HPDE6-E6E7 (cell line): Measurements from ENCODE around the gene SLC36A4.
"Not testable (repeated sequence)": the region's sequence is repeated elsewhere in the genome, so short reads cannot be mapped to it uniquely, and the experiment has no call there.

Experiments
- DNase-seq: peaks from one replicate; pipeline ENCODE4 v3.0.0; 2011; ENCODE audit warnings: missing footprints; ENCODE audit errors: extremely low spot score

The SLC36A4 gene

DNA sequence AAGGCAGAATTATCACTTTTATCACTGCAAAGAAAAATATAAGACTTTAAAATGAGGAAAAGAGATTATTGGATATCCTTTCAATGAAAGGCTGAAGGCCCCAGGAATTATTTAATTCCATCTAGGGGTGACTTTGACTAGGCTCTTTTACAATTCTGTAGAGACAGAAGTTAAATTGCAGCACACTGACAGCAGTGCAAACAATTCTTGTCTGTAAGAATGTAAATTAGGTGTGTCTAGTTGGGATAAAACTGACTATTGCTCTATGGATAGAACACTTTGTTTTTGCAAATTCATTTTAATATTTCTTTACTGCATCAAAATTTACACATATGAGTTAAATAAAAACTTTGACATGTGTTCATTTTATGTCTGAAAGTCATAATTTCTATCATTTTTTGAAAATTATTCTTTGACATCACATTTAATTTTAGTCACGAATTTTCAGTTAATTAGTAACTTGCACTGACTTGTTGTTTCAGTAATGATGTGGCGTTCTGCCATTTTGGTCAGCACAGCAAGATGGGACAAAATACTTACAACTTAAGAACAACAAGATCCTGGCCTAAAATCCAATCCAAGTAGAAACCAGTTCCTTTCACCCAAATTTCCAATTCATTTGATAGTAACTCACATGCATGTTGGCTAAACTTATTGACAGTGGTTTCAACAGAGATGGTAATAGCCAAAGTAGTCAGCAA is 75.1 kb downstream of the SLC36A4 start:
- DNase-seq, result no peak

DNA sequence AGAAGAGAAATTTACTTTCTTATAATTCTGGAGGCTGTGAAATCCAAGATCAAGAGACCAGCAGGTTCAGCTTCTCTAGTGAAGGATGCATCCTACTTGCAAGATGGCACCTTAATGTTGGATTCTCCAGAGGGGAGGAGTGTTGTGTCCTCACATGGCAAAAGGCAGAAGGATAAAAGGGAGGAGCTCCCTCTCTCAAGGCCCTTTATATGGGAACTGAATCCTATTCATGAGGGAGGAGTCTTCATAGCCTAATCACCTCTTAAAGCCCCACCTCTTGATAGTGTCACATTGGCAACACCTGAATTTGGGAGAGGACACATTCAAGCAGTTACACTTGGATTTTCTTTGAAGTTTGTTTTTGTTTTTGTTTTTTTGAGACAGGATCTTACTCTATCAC is 79.5 kb downstream of the SLC36A4 start:
- DNase-seq, result no peak

DNA sequence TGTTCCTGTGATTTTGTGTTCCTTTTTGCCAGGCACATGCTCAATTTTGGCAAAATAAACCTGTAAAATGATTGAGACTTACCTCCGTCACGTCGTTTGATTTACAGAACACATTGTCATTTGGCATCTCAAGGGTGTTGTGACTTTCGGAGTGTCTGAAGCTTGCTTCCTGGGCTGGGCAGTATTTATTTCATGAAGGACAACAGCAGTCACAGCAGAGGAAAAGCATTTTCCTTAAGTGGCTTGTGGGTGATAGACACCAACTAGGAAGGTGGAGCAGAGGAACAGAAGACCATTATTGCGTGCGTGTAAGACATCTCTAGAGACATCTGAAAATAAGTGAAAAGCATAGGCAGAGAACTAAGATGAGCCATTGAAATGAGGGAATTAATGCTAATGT is 80.2 kb downstream of the SLC36A4 start:
- DNase-seq, result no peak

DNA sequence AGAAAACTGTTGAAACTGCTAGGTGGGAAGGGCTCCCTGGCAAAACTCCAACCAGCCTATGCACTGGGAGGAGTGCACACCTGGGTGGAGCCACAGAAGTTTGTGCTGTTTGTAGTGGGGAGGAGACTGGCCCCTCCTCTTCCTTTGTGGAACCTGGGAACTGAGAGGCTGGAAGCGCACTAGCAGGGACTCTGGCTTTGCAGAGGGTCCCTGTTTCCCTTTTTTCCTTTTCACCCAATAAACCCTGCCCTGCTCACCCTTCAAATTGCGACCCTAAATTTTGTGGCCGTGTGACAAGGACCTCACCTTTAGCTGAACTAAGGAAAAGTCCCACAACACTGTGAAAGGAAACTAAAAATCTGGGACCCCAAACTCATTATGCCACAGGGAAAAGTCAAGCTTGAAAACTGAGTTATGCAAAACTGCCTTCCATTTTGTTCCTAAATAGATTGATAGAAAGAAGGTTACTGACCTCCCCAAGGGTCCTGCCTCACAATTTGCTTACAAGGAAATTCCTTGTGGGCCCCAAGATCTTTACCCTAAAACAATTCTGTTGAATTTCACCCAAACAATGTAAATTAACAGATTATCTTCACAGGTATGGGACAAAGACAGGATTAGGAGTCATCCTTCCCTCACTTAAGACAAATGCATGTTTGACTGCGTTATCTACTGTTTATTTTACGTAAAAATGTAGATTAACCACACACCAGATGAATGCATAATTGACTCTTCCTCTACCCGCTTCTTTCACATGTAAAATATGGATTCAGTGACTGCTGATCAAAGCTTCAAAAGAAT is 81.0 kb downstream of the SLC36A4 start:
- no peak for DNase-seq

DNA sequence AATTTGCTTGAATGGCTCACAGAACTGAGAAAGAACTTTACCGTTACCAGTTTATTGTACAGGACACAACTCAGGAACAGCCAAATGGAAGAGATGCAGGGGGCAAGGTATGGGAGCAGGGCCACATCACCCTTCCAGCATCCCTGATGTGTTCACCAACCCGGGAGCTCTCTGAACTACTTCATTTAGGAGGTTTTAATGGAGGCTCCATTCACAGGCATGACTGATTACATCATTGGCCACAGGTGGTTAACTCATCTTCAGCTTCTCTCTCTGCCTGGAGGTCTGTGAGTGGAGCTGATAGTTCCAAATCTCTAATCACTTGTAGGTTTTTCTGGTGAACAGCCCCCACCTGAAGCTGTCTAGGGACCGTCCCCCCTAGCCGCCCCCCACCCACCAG is 83.5 kb downstream of the SLC36A4 start:
- DNase-seq, result no peak

DNA sequence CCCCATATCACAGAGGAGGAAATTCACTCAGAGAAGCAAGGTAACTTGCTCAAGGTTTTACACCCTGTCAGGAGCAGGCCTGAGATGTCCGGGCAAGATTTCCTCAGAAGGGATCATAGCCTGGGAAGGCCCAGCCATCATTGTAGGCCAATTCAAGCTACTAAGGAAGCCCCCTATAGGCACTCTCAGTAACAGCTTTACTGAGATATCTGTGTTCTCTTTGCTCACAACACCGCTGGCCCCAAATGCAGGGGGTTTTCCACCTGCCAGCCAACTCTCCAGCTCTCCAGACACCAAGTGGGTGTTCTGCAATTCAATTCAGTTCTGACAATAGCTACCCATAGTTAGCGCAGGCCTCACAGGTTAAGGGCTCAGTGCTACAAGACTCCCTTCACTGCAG is 84.0 kb downstream of the SLC36A4 start:
- no peak for DNase-seq

DNA sequence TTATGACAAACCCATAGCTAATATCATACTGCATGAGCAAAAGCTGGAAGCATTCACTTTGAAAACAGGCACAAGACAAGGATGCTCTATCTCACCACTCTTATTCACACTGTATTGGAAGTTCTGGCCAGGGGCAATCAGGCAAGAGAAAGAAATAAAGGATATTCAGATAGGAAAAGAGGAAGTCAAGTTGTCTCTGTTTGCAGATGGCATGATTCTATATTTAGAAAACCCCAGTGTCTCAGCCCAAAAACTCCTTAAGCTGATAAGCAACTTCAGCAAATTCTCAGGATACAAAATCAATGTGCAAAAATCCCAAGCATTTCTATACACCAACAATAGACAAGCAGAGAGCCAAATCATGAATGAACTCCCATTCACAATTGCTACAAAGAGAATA is 86.6 kb downstream of the SLC36A4 start:
- not testable (repeated sequence) for DNase-seq

DNA sequence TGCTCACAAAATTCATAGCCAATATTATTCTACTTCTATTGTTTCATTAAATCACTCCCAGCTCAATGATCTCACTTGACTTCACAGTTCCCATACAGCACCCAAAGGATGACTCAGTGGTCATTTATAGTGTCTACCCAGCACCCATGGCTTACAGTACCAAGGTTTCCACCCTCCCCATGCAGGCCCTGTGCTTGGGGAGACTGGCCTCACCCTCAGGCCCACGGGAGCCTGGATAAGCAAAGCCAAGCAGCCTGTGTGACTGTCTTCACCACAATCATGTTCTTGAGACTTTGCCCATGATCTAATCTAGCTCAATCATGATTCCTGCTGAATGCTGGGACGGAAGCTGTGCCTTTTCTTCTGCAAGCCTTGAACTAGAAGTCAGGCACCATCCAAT is 97.6 kb downstream of the SLC36A4 start:
- DNase-seq, result no peak

DNA sequence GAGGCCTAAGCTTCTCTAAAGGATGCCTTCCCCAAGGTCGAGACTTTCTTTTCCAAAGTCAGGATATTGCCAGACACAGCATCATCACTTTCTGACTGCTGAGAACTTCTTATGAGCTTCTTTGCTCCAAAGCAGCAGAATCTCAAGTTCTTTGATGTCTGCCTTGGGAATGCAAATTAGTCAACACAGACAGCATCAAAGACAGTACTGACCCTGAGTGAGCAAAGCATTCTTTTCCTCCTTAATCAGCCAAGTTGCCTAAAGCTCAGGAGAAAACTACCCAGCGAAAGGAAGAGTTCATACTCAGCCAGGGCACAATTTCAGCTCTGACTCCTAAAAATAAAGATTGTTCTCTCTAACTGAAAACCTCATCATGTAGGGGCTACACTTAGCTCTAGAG is 98.0 kb downstream of the SLC36A4 start:
- DNase-seq, result no peak
